GM18498 (cell line): ENCODE results near the gene GPC5.
A peak's percentile ranks its signal among the peaks of the same experiment; 100 is the strongest.
"Not testable (repeated sequence)": the region's sequence is repeated elsewhere in the genome, so short reads cannot be mapped to it uniquely, and the experiment has no call there.

Source experiments
- ATAC-seq: cut with Tn5 transposase; IDR thresholded peaks from one replicate; pipeline ENCODE4 v1.9.1; 2021; ENCODE audit warnings: mild to moderate bottlenecking, moderate library complexity; ENCODE audit not compliant: unreplicated experiment

GPC5 gene

DNA sequence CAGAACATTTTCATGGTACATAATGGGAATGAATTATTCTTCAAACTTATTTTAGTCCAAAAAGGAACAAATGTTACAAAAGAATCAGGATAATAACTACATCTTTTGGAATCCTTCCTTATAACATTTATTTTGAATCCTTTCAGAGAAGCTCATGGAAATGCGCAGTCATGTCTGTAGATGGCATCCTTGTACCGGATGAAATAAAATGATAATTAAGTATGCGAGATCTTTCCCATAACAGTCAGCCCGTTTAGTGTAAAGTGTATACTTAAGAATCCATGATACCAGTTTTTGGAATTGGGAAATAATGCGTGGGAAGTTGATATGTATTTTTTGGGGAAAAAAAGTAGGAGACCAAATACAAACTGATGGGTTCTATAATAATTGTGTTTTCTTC, 418.8 kb downstream of the GPC5 start:
- ATAC-seq, result no peak

- ATAC-seq, result no peak
Measured at GRCh38 chr13:91824416-91824815, 426.0 kb downstream of the GPC5 start.

DNA sequence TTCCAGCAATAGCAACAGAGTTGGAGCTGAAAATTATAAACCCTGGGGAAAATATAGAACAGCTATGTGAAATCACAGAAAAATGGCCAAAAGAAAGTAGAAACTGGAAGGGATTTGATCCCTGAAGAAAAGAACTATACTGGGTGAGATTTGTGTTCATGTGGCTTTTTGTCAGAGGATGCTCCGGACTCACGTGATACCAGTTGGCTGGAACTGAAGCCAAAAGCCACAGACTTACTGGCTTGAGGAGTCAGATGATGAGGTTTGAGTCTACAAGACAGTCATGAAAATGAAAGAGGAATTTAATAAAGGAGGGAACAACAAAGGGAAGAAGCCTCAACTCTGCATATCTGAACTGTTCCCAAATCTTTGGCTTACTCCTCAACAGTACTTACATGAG, 427.1 kb downstream of the GPC5 start:
- no peak for ATAC-seq

DNA sequence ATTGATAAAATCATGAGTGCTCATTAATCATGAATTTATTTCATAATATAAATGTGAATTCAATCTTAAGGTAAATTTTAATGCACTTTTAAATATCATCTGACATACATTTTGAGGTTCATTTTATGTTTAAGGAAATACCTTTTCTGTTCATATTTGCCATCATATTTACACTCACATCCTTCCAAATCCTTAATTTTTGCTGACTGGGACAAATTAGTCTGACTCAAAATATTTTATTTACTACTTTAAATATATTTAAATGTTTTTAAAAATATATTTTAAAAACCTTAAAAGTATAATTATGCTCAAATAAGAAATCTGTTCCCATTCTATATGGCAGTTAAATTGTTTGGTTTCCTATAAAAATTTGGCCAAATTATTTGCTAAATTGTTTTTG, 438.1 kb downstream of the GPC5 start:
- no peak for ATAC-seq

GRCh38 chr13:91845612-91846011, 447.2 kb downstream of the GPC5 start:
- ATAC-seq, result no peak

GRCh38 chr13:91863699-91864098, 465.3 kb downstream of the GPC5 start:
- ATAC-seq, result no peak

GRCh38 chr13:91868351-91868750, 469.9 kb downstream of the GPC5 start:
- no peak for ATAC-seq

- no peak for ATAC-seq
Measured at GRCh38 chr13:91878491-91878890, 480.1 kb downstream of the GPC5 start.

- no peak for ATAC-seq
Measured at GRCh38 chr13:91879360-91879759, 480.9 kb downstream of the GPC5 start.

- no peak for ATAC-seq
Measured at GRCh38 chr13:91882918-91883317, 484.5 kb downstream of the GPC5 start.

DNA sequence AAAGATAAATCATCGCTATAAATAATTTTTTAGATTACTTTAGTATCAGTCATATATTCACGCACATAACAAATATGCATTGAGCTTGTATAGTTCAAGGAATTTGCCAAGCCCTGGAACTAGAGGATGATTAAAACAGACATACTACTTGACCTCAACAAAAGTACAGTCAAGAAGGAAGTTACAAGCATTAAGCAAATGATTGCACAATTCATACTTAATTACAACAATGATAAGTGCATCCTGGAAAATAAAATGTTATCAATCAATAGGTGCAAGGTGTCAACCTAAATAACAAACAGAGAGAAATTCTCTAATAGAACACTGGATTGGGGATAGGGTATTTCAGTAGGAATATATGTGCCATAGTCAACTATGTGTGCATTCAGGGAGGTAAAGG, 491.2 kb downstream of the GPC5 start:
- no peak for ATAC-seq

- ATAC-seq, result no peak
Measured at GRCh38 chr13:91891141-91891540, 492.7 kb downstream of the GPC5 start.

GRCh38 chr13:91893040-91893439, 494.6 kb downstream of the GPC5 start:
- no peak for ATAC-seq

DNA sequence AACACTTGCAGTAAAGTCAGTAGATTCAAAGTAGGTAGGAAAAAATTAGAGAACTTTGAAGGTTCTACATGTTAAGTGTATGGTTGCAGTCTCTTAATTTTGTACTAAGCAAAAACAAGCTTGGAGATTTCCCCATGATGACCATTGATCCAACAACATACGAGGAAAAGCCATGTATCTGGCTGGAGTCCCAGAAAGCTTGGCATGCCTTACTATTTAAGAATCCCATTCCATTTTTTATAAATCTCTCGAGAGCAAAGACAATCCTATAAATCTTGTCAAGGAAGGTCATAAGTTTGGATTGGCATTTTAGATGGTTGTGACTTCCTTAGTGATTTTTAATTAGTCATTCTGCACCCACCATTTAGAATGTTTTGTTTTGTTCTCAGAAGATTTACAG, 495.9 kb downstream of the GPC5 start:
- no peak for ATAC-seq

DNA sequence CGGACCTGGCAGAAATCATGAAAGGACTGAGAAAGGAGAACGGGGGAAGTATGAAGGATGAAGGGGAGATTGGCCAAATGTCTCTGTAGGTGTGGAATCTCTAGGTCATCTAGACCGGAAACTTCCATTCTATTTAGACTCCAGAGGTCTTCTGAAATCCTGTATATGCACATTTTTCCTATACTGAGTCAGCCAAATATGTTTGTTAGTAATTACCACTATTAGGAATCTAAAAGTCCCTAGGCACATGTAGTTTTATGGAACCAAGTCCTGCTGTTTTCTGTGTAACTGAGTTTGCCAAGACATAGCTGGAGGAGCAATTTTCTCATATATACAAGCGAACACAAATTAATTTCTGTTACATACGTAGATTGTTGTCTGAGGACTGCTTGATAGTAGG, 498.1 kb downstream of the GPC5 start:
- ATAC-seq, result no peak

DNA sequence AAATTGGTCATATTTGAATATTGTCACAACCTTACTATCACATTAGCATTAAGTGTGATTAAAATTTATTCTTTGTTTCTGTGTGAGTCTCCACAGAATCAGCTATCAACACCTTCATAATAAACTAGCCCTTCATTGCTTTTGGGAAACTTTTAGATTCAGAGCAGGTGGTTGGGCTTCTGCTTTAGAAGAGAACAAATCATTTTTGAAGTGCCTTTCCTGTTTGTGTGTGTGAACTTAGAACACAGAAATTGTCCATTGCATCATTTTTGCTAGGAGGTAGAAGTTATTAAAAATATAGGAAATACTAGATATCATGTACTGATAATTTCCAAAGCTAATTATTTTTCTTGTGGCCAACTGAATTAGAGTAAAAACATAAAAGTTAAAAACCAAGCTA, 500.6 kb downstream of the GPC5 start:
- ATAC-seq, result not testable (repeated sequence)

DNA sequence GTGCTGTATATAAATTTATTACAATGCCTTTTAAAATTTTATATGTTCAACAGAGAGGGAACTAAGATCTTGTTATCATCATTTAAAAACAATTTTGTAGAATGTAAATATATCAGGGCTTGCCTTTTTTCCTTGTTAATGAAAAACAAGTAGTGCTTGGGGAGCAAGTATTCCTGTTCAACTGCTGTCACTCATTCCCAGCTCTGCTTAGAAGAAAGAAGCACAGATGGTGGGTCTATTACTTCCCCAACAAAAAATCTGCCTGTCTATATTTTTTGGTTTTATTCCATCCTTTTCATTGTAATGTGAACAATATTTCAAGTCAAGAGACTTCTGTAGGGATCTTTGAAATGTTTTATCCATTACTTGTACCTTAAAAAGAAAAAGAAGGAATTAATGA, 503.9 kb downstream of the GPC5 start:
- no peak for ATAC-seq

DNA sequence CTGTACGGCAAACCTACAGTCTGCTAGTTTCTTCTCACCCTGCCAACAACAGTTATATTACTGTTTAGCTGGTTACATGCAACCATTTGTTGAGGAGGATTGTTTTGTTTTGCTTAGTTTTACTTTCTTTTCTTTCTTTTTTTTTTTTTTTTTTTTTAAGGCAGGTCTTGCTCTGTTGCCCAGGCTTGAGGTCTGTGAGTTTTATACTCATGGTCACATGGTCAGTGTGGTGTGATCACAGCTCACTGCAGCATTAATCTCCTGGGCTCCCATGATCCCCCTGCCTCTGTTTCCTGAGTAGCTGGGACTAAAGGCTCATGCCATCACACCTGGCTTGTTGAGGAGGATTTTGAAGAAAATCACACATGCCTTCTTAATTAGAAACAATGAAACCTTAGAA, 505.6 kb downstream of the GPC5 start:
- peak; percentile 94 for ATAC-seq

DNA sequence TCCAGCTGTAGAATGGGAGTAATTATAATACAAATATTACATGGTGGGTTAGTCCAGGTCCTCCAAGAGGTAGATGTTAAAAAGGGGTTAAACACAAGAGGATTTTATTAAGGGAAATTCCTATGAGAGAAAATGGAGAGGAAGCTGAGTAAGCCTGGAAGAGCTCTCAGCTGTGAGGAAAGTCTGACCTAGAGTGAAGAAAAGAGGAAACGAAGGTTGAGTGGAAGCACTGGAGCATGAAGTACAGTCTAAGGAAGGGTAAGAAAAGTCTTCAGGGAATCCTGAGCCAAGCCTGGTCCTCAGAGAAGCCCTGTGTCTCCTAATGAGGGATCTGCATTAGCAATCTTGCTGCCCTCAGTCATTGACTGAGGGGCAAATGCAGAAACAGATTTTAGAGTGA, 506.2 kb downstream of the GPC5 start:
- peak; percentile 32 for ATAC-seq

GRCh38 chr13:91907398-91907797, 509.0 kb downstream of the GPC5 start:
- ATAC-seq, result no peak

DNA sequence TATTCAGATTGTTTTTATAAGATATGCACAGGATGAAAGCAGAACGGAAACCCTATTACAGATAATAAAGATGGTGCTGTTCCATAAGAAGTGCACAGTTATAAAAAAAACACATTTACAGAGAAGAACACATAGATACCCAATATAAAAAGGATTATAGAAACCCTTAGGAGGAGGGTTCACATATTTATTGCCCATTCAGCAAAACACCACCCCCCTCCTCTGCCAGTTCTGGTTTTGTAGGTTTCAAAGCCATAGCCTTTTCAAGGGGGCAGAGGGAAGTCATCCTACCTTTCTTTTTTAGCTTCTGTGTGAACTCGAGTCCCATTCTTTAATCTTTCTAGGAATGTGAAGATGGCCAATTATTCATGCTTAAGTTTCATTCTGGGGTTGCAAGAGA, 511.2 kb downstream of the GPC5 start:
- no peak for ATAC-seq

GRCh38 chr13:91922969-91923592, 524.7 kb downstream of the GPC5 start:
- no peak for ATAC-seq

- ATAC-seq, result no peak
Measured at GRCh38 chr13:91930687-91931086, 532.3 kb downstream of the GPC5 start.
